ENCODE measurements around the gene MYO3A.
"Not testable (repeated sequence)": the region's sequence is repeated elsewhere in the genome, so short reads cannot be mapped to it uniquely, and the experiment has no call there.

MYO3A gene

DNA sequence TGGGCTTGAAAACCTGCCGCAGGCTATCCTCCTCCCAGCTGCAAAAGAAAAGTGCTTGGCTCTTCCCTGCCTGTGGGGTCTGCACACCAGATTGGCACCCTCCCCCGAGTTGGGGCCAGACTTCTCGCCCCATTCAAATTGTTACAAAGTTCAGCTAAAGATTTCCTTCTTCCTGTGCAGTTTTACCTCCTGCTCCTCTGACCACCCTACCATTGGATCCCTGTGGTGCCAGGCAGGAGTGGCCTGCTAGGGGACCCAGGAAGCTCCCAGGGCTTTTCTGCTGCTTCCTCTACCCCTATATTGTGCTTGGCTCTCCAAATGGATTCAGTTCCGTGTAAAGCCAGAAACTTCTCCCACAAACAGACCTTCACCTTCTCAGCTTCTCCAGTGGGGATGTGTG lies 147.4 kb downstream of the MYO3A start:
- DNase-seq (ENCODE audit: low read depth), result no peak

DNA sequence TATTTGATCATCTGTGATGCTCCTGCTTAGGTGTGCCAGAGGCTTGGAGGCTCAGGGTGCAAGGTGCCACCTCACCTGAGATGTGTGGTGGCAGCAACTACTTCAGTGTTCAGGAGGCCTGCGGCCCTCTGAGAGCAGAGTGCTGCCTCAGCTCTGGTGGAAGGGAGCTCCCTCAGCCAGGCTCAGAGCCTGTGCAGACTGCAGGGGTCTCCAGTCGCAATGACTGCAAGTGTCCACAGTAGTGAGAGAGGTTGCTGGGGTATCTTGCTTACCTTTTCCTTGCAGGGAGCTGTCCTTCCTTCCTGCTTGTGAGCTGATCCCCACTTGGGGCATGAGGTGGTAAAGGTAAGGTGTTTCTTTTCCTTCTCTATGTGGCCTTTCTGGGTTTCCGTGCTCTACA lies 151.5 kb downstream of the MYO3A start:
- no peak for DNase-seq (ENCODE audit: low read depth)

DNA sequence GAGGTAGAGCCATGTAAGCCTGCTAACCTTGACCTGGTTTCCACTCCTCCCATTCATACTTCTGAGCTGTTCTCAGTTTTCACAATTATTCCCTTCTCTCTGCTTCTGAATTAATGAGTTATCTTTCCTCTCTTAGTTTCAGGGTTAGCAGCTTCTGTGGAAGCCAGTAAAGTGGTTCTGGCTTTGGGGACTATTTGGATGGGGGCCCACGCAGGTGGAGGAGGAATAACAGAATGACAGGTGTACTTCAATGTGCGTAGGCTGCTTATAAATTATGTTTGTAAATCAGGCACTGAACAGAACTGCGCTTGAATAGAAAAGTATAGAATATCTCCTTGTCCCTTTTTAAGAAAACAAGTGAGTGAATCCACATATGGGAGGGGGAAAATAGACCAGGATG lies 153.6 kb downstream of the MYO3A start:
- no peak for DNase-seq (ENCODE audit: low read depth)

DNA sequence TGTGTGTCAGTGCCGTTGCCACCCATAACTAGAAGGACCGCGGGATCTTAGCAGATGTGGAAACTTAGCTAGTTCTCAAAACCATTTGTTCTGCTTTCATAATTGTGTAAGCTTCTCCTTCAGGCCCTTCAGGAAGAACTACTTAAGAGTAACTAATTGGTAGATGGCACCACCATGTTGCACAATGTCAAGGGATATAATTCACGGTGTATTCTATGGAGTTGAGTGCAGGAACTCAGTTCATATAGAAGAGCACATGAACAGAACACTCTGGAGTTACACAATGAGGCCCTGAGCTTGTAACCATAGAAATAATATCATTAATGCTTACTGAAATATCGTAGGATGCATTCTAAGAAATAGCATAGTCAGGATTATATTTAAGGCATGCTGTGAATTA lies 156.0 kb downstream of the MYO3A start:
- no peak for DNase-seq (ENCODE audit: low read depth)

DNA sequence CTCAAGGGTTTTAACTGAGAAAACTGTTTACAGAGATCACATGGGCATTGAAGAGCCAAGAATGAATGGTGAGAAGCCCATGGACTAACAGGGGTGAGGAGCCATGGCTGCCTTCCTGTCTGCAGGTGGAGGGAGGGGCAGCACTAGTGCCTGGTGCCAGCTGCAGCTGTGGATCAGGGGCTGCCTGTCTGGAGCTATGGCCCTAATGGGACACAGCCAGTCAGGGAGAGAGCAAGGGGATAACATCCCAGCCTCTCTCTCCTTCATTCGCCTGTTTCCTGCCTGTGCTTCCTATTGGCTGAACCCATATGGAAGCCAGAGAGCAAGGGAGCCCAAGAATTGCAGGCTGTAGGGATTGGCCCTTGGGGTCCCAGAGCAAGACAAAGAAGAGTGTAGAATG lies 156.7 kb downstream of the MYO3A start:
- DNase-seq (ENCODE audit: low read depth), result no peak

DNA sequence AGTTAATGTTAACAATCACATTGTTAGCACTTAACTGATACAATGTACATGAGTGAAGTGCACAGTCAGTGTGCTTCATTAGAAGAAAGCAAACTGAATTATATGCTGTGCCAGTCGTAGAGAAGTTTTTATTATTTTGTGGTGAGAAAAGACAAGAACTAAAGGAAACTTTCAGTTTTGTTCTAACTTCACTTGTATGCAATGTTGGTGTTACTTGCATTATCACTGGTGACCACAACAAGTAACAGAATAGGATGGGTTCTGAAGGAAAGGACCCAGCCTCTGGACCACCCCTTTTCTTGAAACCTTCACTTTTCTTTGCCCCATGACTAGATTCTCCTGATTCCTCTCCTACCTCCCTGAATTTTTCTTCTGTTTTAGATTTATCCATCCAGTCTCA lies 159.2 kb downstream of the MYO3A start:
- no peak for DNase-seq (ENCODE audit: low read depth)

DNA sequence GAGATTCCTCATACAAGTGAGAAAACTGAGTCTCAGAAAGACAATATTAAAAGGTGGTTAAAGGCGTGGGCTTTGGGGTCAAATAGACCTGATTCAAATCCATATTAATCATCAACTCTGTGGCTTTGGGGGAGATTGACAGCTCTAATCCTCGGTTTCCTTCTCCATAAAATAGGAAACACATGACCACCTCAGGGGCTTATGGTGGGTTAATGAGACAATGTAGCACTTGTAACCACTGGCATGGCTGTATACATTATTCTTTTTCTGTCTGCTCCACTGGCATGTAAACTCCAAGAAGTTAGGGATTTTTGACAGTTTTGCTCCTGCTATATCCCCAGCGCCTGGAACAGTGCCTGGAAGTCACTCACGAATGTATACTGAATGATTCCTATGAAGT lies 161.8 kb downstream of the MYO3A start:
- DNase-seq (ENCODE audit: low read depth), result no peak

DNA sequence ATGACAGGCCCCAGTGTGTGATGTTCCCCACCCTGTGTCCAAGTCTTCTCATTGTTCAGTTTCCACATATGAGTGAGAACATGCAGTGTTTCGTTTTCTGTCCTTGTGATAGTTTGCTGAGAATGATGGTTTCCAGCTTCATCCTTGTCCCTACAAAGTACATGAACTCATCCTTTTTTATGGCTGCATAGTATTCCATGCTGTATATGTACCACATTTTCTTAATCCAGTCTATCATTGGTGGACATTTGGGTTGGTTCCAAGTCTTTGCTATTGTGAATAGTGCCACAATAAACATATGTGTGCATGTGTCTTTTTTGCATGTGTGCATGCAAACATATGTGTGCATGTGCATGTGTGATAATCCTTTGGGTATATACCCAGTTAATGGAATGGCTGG lies 163.5 kb downstream of the MYO3A start:
- DNase-seq (ENCODE audit: low read depth), result not testable (repeated sequence)

DNA sequence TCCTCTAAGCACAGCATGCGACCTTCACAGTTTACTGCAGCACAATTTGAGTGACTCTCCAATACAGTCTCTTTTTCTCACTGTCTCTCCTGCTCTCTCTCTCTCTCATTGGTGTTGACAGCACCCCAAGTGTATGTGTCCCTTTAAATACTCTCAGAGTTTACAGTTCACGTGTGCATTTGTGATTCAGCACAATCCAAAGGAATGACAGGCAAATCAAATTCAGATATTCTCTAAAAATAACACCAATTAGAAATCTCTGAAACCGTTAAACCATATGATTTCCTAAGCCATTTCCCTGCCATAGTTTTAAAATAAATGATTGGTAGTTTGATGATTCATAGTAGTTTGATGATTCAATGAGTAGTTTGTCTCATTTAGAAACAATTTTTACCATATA lies 178.5 kb downstream of the MYO3A start:
- DNase-seq (ENCODE audit: low read depth), result no peak

DNA sequence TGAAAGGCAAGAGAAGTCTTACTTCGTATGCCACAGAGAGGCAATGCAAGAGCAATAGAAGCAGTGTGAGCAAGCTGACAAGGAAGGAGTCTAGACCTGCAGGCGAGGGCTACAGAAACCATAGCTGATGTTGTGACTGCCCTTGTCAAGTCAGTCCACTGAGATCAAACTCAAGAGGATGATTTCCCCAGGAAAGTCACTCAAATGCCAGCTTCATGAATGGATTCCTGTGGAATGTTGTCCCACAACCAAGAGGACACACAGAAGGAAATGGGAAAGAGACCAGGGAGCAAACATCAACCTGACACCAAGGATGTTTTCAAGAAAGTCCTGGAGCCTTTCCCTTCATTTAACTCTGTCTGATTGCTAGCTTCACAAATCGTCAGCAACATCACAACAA lies 204.6 kb downstream of the MYO3A start:
- no peak for DNase-seq (ENCODE audit: low read depth)

DNA sequence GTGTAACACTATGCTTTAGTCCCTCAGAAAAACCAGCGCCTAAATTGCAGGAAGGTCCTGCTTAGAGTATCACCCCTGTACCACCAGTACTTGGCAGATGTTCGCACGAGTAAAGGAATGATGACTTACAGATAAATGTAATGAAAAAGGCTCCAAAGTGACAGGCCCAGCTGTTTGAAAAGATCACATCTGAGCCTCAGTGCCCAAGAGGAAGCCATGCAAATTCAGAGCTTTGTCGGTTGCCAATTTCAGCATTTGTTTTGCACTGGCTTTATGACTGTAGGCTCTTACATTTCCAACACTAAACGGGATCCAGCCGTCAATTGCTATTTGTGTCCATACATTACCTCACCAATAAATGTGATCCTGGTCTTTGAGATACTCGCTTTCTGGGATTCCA lies 222.0 kb downstream of the MYO3A start:
- no peak for DNase-seq (ENCODE audit: low read depth)

DNA sequence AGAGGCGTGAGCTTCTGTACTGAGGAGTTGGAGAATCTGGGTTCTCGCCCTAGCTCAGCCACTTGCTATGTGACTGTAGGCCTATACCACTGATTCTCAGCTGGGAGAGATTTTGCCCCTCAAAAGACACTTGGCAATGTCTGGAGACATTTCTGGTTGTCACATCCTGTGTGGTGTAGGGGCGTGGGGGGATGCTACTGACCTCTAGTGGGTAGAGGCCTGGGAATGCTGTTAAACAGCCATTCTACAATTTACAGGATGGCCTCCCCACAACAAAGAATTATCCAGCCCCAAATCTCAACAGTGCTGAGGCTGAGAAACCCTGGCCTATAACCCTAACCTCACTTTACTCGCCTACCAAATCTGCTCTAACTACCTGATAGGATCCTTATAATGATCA lies 223.7 kb downstream of the MYO3A start:
- DNase-seq (ENCODE audit: low read depth), result no peak

DNA sequence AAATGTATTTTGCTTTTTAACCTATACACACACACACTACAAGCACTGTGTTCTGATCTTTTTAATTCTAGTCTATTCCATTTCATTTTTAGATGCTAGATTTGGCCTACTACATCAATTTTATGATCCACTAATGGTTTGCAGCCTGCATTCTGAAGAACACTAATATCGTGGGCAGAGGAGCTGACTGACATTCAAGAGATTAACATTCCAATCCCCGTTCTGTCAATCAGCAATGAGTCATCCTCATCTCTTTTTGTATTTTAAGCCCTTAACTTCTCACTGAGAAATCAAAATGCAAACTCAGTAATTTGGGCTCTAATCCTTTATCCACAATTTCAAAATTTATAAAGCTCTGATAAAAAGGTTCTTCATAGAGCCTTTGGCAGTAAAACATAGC lies 235.4 kb downstream of the MYO3A start:
- DNase-seq (ENCODE audit: low read depth), result no peak

DNA sequence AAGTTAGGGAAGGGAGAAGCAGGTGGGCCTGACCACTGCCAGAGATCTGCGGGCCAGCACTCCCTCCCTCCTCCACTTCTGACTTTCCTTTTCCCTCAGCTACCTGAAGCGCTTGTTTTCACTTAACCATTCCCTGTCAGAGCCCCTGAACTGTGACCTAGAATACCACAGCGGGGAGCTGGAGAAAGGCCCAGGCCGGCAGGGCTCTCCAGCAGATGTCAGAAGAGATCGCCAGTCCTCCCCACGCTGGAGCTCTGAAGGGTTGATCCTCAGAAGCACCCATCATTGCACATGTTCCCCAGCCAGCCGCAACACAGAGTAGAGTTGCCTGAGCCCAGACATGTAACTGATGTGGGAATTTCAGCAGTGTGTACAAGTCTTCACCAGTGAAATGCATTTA lies 238.1 kb downstream of the MYO3A start:
- no peak for DNase-seq (ENCODE audit: low read depth)

DNA sequence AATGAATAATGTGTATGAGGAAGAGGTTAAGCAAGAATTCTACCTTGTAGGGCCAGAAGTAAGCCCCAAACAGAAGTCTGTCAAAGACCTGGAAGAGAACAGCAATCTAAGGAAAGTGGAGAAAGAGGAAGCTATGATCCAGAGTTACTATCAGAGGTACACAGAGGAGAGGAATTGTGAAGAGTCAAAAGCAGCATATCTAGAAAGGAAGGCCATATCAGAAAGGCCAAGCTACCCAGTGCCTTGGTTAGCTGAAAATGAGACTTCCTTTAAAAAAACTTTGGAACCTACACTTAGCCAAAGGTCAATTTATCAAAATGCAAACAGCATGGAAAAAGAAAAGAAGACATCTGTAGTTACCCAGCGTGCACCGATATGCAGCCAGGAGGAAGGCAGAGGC lies 239.8 kb downstream of the MYO3A start:
- no peak for DNase-seq (ENCODE audit: low read depth)

DNA sequence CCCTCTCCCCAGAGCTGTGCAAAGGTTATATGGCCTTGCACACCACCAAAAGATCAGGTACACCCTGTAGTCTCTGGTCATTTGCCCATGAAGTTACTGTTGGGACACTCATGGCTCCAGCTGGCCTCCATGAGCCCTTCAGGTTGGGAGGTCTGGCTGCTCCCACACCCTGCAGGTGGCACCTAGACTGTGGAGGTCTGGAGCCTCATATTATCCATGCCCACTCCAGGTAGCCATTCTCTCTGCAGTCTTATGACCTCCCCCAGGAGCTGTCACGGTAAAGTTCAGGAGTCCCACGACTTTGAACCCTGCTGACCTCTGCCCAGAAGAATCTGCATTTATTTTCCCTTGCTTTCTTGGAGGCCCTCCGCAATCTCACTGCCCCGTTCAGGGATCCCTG lies 243.3 kb downstream of the MYO3A start:
- no peak for DNase-seq (ENCODE audit: low read depth)

DNA sequence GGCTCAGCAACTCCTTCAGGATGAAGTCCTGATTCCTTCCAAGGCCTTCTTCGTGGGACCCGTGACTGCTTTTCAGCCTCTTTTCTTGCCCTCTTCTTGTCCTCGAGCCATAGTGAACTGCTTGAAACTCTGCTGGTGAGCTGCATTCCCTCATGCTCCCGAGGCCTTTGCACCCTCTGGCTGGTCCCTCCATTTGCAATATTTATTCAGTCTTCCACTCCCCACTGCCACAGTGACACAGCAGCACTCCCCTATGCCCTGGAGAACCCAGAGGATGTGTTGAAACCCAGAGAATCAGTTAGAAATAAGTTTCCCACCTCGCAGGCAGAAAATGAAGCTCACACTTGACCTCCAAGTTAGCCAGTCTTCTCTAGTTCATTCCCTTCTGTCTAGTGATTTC lies 260.2 kb downstream of the MYO3A start:
- no peak for DNase-seq (ENCODE audit: low read depth)

DNA sequence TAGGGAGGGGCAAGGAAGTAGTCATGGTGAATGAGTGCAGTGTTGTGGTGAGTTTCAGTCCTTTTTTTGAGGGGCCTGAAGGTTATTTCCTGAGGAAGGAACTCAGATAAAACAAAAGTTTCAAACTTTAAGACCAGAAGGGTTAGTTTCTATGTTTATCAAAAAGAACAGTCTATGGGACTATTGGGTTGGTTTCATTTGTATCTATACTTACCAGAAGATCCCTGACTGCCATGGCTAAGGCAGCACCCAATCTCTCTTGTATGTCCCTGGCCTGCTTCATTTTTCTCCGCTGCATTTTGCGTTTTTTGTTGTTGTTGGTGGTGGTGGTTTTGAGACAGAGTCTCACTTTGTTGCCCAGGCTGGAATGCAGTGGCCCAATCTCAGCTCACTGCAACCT lies 263.2 kb downstream of the MYO3A start:
- DNase-seq (ENCODE audit: low read depth), result no peak

DNA sequence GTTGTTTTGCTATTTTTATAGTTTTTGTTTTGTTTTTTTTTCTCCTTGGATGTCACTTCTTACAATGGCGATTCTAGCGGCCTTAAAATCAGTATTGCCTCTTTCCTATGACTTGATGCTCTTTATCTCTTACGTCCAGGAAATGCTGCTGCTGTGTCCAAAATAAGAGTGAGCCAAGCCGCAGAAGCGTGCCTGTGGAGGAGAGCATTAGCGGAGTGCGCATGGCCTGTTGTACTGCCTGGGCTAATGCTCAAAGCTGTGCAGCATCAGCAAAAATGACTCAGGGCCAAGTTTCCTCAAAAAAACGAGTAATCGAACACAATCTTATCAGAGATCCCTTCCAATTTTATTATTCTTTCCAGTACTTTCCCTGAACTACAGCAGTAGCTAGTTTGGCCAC lies 264.1 kb downstream of the MYO3A start:
- DNase-seq (ENCODE audit: low read depth), result no peak

DNA sequence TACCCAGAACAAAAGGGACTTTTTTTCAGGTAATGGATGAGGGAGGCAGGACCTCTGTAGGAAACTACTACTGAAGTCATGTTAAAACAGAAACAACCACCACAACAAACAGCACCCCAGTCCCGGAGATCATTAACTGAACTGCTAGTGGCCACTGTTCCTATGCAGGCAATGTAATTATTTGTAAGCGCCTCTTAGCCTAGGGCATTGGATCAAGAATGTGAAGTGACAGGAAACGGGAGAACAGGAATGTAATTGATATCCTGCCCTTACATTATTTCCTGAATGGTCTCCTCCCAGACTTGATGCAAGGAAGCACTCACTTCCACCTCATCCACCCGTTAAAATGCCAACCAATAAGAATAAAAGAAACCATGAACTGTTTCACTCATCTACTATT lies 265.8 kb downstream of the MYO3A start:
- no peak for DNase-seq (ENCODE audit: low read depth)

DNA sequence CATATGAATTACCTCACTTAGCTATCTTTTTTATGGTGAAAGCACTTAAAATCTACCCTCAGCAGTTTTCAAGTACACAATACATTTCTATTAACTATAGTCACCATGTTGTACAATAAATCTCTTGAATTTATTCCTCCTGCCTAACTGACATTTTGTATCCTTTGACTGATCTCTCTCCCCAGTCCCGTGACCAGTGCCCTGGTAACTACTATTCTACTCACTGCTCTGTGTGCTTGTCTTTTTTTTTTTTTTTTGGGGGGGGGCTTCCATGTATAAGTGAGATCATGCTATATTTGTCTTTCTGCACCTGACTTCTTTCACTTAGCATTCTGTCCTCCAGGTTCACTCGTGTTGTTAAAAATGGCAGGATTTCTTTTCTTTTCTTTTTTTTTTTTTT lies 271.2 kb downstream of the MYO3A start:
- DNase-seq (ENCODE audit: low read depth), result no peak

DNA sequence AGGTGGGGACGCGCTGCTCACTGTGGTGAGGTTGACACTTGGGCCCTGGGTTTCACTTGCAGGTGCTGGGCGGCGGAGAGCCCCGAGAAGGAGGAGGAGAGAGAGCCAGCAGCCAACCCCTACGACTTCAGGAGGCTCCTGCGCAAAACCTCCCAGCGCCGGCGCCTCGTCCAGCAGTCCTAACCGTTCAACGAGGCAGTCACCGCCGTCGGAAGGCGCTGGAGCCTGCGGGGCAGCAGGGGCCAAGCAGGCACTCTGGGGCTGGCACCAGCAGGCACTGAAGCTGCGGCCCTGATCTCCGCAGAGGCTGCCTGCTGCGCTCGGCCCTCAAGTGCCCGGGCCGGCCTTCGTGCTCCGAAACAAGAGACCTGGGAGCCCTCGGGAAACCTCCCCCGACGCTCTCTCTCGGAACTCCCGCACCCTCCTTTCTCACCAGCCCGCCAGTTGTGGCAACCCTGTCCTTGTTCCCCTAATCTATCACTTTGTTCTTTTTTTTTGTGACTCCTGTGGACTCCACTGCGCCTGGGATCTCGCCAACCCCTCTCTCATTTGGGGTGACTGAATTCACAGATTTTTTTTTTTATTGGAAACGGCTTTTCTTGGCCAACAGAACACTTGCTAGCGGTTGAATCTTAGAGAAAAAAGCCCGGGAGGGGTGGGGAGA lies 277.9 kb downstream of the MYO3A start:
- no peak for DNase-seq (ENCODE audit: low read depth)

DNA sequence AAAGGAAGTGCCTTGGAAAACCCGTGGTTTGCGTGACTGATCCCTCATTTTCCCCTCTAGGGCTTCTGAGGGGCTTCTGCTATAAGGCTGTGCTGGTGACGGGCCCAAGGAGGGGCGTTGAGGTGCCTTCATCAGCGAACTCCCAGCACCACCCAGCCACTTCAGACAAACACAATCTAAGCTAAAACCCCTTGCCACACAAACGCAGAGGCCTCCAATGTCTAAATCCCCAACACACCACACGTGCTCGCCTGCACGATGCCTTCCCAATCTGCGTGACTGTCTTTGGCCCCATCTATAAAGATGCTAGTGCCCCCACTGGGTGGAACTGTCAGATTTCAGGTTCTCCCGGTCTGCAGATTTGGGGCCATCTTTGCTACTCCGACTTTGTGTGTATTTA lies 278.5 kb downstream of the MYO3A start:
- DNase-seq (ENCODE audit: low read depth), result no peak

DNA sequence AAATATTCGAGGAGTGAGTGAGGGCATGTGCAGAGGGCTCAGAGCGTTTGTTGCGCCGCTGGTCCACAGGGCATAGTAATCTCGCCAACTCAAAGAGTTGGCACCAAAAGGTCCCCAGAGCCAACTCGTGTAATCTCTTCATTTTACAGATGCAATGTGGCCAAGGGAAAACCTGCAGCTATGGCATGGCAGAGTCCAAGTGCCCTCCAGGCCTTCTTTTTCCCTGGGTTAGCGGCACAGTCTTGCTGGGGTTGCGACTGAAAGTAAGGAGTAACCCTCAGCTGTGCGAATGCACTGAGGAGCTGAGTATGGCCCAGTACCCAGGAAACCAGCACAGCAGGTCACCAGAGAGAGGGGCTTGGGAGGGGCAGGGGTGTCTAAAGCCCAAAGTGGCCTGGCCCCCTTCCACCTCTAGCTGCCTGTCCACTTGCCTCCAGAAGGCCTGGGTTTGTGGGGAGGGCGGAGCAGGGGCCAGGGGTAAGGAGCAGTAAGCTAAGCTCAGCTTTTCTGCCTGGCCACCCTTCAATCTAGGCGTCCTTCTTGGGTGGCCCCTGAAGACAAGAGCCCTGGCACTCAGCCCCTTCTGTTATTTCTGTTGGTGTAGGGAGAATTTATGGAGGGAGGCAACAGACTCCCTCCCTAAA lies 279.2 kb downstream of the MYO3A start:
- DNase-seq (ENCODE audit: low read depth), result no peak
